ENCODE measurements around the gene WDR46.

WDR46 gene

GRCh38 chr6:33247977-33248642, 40.9 kb downstream of the WDR46 start:
- Histone ChIP-seq H3K4me3 (ENCODE audit: low read depth, low read length) (peak overlapping the region; percentile 34), H3K27ac (ENCODE audit: extremely low read depth, low read depth, low read length) (peak overlapping the region; percentile 88), H3K36me3 (ENCODE audit: control insufficient read depth in 2 of 2, insufficient read depth in 1 of 2, low read length in 2 of 2) (peaks cover 14 to 20% of the 10 kb centered on the region in 2 experiments; a peak in 2 of 3 replicates), H3K9me3 (ENCODE audit: control insufficient read depth, insufficient read depth, low read depth, low read length) (no peaks in the 10 kb centered on the region), H3K4me1 (ENCODE audit: control insufficient read depth, insufficient read depth, low read length) (peaks cover 12% of the 10 kb centered on the region)
- ChIA-PET POLR2A (interaction anchor here (0.5 to 4.8 kb wide), 22 partner anchors 12 to 277 kb away, joined by 3 to 65 read pairs (median 8); partner anchors contain the start of genes B3GALT4, HSD17B8, PFDN6 and RGL2), CTCF (interaction anchor here (0.5 to 6.1 kb wide), 60 partner anchors 9 to 801 kb away, joined by 3 to 76 read pairs (median 6); partner anchors contain the start of genes HSD17B8 and RING1)
- TF ChIP-seq ZNF660 (tag by site-specific recombination; IDR thresholded peaks at IDR 0.05) (peak; percentile 71; the same call in 1 of the 2 replicates), ZBTB10 (tag by site-specific recombination; IDR thresholded peaks at IDR 0.05) (peak; percentile 41; the same call in 1 of the 2 replicates), ZNF24 (tag by site-specific recombination; IDR thresholded peaks at IDR 0.05) (peak; percentile 70), ZSCAN23 (tag by site-specific recombination; IDR thresholded peaks at IDR 0.05) (0 out of 2 replicates have a peak, but pooled peaks have one; percentile 27), KLF8 (tag by site-specific recombination; IDR thresholded peaks at IDR 0.05) (peak; percentile 20; the same call in 1 of the 2 replicates), CTCF (tag by site-specific recombination; IDR thresholded peaks at IDR 0.05) (peak; percentile 95), ZBTB17 (tag by site-specific recombination; IDR thresholded peaks at IDR 0.05) (peak; percentile 83), ZNF341 (tag by site-specific recombination; IDR thresholded peaks at IDR 0.05; ENCODE audit: low read depth) (peak; percentile 76), ZNF654 (tag by site-specific recombination; IDR thresholded peaks at IDR 0.05; ENCODE audit: low read depth) (peak; percentile 92), KLF17 (tag by site-specific recombination; IDR thresholded peaks at IDR 0.05) (peak; percentile 77), TRIM28 (IDR thresholded peaks at IDR 0.05; ENCODE audit: borderline replicate concordance, low read length) (no peak), ZNF623 (tag by site-specific recombination; IDR thresholded peaks at IDR 0.05) (0 out of 2 replicates have a peak, but pooled peaks have one; percentile 8), ZNF629 (tag by site-specific recombination; IDR thresholded peaks at IDR 0.05) (peak; percentile 21; the same call in 1 of the 2 replicates), ZNF600 (tag by site-specific recombination; IDR thresholded peaks at IDR 0.05) (peak; percentile 100), ZBTB6 (tag by site-specific recombination; IDR thresholded peaks at IDR 0.05) (no peak), ZFP41 (tag by site-specific recombination; IDR thresholded peaks at IDR 0.05; ENCODE audit: borderline replicate concordance) (no peak), ZNF280D (tag by site-specific recombination; IDR thresholded peaks at IDR 0.05) (no peak), SALL2 (tag by site-specific recombination; IDR thresholded peaks at IDR 0.05; ENCODE audit: borderline replicate concordance) (no peak), INSM2 (tag by site-specific recombination; IDR thresholded peaks at IDR 0.05) (peak; percentile 18; the same call in 1 of the 2 replicates), ZNF335 (tag by site-specific recombination; conservative IDR thresholded peaks at IDR 0.05) (no peak), ZNF302 (tag by site-specific recombination; IDR thresholded peaks at IDR 0.05; ENCODE audit: low read depth) (no peak), FEZF1 (tag by site-specific recombination; IDR thresholded peaks at IDR 0.05) (no peak), ZNF426 (tag by site-specific recombination; IDR thresholded peaks at IDR 0.05) (no peak)

Data from HEK293 (cell line).